HEK293 (cell line): ENCODE data around the gene CCNY.

Experiments
- IKZF3 ChIP-seq: fragments of 450-650 bp; IDR thresholded peaks from 2 replicates; pipeline ENCODE4 v1.5.0; 2018; ENCODE audit warnings: missing biosample characterization, mild to moderate bottlenecking, missing genetic modification characterization, moderate library complexity
- MYNN ChIP-seq: fragments of 450-650 bp; formaldehyde crosslinking; IDR thresholded peaks from 2 replicates; pipeline ENCODE4 v1.5.1; 2016; ENCODE audit warnings: missing biosample characterization, missing genetic modification characterization, borderline replicate concordance
- PRDM2 ChIP-seq: fragments of 450-650 bp; formaldehyde crosslinking; IDR thresholded peaks from 2 replicates; pipeline ENCODE4 v1.5.1; 2016; ENCODE audit warnings: missing biosample characterization, missing genetic modification characterization, borderline replicate concordance
- RBAK ChIP-seq: fragments of 450-650 bp; formaldehyde crosslinking; IDR thresholded peaks from 2 replicates; pipeline ENCODE4 v1.5.1; 2016; ENCODE audit warnings: missing biosample characterization, missing genetic modification characterization
- SALL2 ChIP-seq: fragments of 450-650 bp; formaldehyde crosslinking; IDR thresholded peaks from 2 replicates; pipeline ENCODE4 v1.5.0; 2017; ENCODE audit warnings: missing biosample characterization, mild to moderate bottlenecking, missing genetic modification characterization, borderline replicate concordance
- SCRT2 ChIP-seq: fragments of 450-650 bp; formaldehyde crosslinking; IDR thresholded peaks from 2 replicates; pipeline ENCODE4 v1.5.1; 2016; ENCODE audit warnings: missing biosample characterization, missing genetic modification characterization
- SETDB1 ChIP-seq: IDR thresholded peaks from one replicate; pipeline ENCODE4 v1.6.1; 2017; ENCODE audit warnings: mild to moderate bottlenecking, low read length, moderate library complexity, mixed read lengths; ENCODE audit not compliant: insufficient read length
- ZEB2 ChIP-seq: fragments of 450-650 bp; formaldehyde crosslinking; IDR thresholded peaks from 2 replicates; pipeline ENCODE4 v1.5.1; 2016; ENCODE audit warnings: missing biosample characterization, missing genetic modification characterization
- ZNF133 ChIP-seq: fragments of 450-650 bp; formaldehyde crosslinking; IDR thresholded peaks from 2 replicates; pipeline ENCODE4 v1.5.1; 2016; ENCODE audit warnings: missing biosample characterization, missing genetic modification characterization
- ZNF19 ChIP-seq: fragments of 450-650 bp; formaldehyde crosslinking; IDR thresholded peaks from 2 replicates; pipeline ENCODE4; 2016; ENCODE audit warnings: missing biosample characterization, missing genetic modification characterization, low read depth
- ZNF202 ChIP-seq: fragments of 450-650 bp; formaldehyde crosslinking; IDR thresholded peaks from 2 replicates; pipeline ENCODE4 v1.5.1; 2016; ENCODE audit warnings: missing biosample characterization, missing genetic modification characterization, borderline replicate concordance
- ZNF221 ChIP-seq: fragments of 450-650 bp; formaldehyde crosslinking; IDR thresholded peaks from 2 replicates; pipeline ENCODE4 v1.5.1; 2017; ENCODE audit warnings: missing biosample characterization, missing genetic modification characterization, borderline replicate concordance
- ZNF24 ChIP-seq: fragments of 450-650 bp; formaldehyde crosslinking; IDR thresholded peaks from 2 replicates; pipeline ENCODE4 v1.5.1; 2016; ENCODE audit warnings: missing biosample characterization, missing genetic modification characterization
- ZNF324 ChIP-seq: fragments of 450-650 bp; formaldehyde crosslinking; IDR thresholded peaks from 2 replicates; pipeline ENCODE4 v1.5.1; 2016; ENCODE audit warnings: missing biosample characterization, missing genetic modification characterization
- ZNF37A ChIP-seq: fragments of 450-650 bp; IDR thresholded peaks from 2 replicates; pipeline ENCODE4 v1.5.1; 2018; ENCODE audit warnings: missing biosample characterization, missing genetic modification characterization
- ZNF510 ChIP-seq: fragments of 450-650 bp; formaldehyde crosslinking; IDR thresholded peaks from 2 replicates; pipeline ENCODE4 v1.5.1; 2018; ENCODE audit warnings: mild to moderate bottlenecking, missing genetic modification characterization, missing biosample characterization; ENCODE audit not compliant: insufficient replicate concordance
- ZNF530 ChIP-seq: fragments of 450-650 bp; formaldehyde crosslinking; IDR thresholded peaks from 2 replicates; pipeline ENCODE4 v1.5.1; 2016; ENCODE audit warnings: low read depth, missing biosample characterization, missing genetic modification characterization
- ZNF544 ChIP-seq: fragments of 450-650 bp; formaldehyde crosslinking; IDR thresholded peaks from 2 replicates; pipeline ENCODE4 v1.5.0; 2017; ENCODE audit warnings: missing biosample characterization, missing genetic modification characterization
- ZNF561 ChIP-seq: fragments of 450-650 bp; IDR thresholded peaks from 2 replicates; pipeline ENCODE4 v1.5.1; 2018; ENCODE audit warnings: missing biosample characterization, missing genetic modification characterization, borderline replicate concordance
- ZNF624 ChIP-seq: fragments of 450-650 bp; formaldehyde crosslinking; IDR thresholded peaks from 2 replicates; pipeline ENCODE4 v1.5.1; 2017; ENCODE audit warnings: missing biosample characterization, missing genetic modification characterization
- ZNF76 ChIP-seq: fragments of 450-650 bp; formaldehyde crosslinking; IDR thresholded peaks from 2 replicates; pipeline ENCODE4; 2016; ENCODE audit warnings: low read depth, missing biosample characterization, missing genetic modification characterization, borderline replicate concordance
- ZNF768 ChIP-seq: fragments of 450-650 bp; formaldehyde crosslinking; IDR thresholded peaks from 2 replicates; pipeline ENCODE4 v1.5.1; 2018; ENCODE audit warnings: missing biosample characterization, mild to moderate bottlenecking, missing genetic modification characterization
- TF ChIP-seq, protein P1 (sequence below): fragments of 450-650 bp; formaldehyde crosslinking; IDR thresholded peaks from 2 replicates; pipeline ENCODE4 v1.5.1; 2016; ENCODE audit warnings: missing biosample characterization, missing genetic modification characterization, borderline replicate concordance
- TF ChIP-seq, protein P2 (sequence below): fragments of 450-650 bp; formaldehyde crosslinking; IDR thresholded peaks from 2 replicates; pipeline ENCODE4 v1.5.1; 2016; ENCODE audit warnings: missing biosample characterization, missing genetic modification characterization
- TF ChIP-seq, protein P3 (sequence below): fragments of 450-650 bp; formaldehyde crosslinking; IDR thresholded peaks from 2 replicates; pipeline ENCODE4 v1.5.1; 2016; ENCODE audit warnings: missing biosample characterization, missing genetic modification characterization, low read depth

The CCNY gene

DNA sequence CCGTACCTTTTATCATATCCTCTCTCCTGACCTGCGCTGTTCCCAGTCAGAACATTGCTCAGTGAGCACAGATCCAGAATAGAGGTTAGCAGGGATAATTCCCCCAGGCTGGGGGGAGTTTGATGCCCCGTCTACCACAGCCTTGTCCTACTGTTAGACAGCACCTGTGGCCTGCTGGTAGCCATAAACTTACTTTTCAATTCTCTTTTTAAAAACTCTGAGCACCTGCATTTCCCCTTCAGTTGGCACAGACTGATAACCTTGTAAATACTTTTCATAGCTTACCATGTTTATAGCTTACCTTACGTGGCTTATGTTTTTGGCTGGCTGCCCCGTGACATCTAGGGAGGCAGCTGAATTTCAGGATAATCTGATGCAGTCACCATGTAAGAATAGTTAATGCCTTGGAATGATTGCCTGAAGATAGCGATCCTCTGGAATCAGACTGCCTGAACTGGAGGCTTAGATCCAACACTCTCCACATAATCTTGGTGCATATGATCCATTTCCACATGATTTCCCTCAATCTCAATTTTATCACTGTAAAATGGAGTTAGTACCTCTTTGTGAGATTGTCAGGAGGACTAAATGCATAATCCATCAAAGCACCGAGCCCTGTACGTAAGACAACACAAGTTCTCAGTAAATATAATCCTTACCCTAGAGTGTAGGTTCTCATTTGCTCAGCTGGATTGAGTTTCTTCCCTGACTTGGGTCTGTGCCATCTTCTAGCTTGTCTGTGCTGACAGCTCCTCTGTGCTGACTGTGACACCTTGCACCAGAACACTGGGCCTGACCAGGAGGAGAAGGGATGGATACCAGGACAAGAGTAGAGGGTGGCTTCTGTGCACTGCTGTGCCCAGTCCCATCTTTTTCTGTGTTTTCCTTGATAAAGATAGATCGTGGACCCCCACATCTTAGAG, 157.1 kb downstream of the CCNY start (continued):
- TF ChIP-seq RBAK (tag by site-specific recombination) (no peak), ZNF324 (tag by site-specific recombination) (no peak), ZNF133 (no peak), ZNF530 (tag by site-specific recombination) (no peak), ZNF37A (no peak), ZEB2 (no peak), ZNF24 (tag by site-specific recombination) (no peak), ZNF624 (tag by site-specific recombination) (no peak), SCRT2 (tag by site-specific recombination) (peak; percentile 67), SALL2 (tag by site-specific recombination) (no peak), MYNN (tag by site-specific recombination) (no peak), ZNF544 (no peak), ZNF76 (no peak), ZNF768 (tag by site-specific recombination) (no peak), PRDM2 (tag by site-specific recombination) (no peak), ZNF510 (no peak), ZNF561 (0 out of 2 replicates have a peak, but pooled peaks have one; percentile 10), IKZF3 (0 out of 2 replicates have a peak, but pooled peaks have one; percentile 5), ZNF221 (tag by site-specific recombination) (no peak), SETDB1 (no peak), ZNF19 (tag by site-specific recombination) (no peak), ZNF202 (no peak)
- TF ChIP-seq, protein P1, sequence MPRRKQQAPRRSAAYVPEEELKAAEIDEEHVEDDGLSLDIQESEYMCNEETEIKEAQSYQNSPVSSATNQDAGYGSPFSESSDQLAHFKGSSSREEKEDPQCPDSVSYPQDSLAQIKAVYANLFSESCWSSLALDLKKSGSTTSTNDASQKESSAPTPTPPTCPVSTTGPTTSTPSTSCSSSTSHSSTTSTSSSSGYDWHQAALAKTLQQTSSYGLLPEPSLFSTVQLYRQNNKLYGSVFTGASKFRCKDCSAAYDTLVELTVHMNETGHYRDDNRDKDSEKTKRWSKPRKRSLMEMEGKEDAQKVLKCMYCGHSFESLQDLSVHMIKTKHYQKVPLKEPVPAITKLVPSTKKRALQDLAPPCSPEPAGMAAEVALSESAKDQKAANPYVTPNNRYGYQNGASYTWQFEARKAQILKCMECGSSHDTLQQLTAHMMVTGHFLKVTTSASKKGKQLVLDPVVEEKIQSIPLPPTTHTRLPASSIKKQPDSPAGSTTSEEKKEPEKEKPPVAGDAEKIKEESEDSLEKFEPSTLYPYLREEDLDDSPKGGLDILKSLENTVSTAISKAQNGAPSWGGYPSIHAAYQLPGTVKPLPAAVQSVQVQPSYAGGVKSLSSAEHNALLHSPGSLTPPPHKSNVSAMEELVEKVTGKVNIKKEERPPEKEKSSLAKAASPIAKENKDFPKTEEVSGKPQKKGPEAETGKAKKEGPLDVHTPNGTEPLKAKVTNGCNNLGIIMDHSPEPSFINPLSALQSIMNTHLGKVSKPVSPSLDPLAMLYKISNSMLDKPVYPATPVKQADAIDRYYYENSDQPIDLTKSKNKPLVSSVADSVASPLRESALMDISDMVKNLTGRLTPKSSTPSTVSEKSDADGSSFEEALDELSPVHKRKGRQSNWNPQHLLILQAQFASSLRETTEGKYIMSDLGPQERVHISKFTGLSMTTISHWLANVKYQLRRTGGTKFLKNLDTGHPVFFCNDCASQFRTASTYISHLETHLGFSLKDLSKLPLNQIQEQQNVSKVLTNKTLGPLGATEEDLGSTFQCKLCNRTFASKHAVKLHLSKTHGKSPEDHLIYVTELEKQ, result no peak
- TF ChIP-seq, protein P2, sequence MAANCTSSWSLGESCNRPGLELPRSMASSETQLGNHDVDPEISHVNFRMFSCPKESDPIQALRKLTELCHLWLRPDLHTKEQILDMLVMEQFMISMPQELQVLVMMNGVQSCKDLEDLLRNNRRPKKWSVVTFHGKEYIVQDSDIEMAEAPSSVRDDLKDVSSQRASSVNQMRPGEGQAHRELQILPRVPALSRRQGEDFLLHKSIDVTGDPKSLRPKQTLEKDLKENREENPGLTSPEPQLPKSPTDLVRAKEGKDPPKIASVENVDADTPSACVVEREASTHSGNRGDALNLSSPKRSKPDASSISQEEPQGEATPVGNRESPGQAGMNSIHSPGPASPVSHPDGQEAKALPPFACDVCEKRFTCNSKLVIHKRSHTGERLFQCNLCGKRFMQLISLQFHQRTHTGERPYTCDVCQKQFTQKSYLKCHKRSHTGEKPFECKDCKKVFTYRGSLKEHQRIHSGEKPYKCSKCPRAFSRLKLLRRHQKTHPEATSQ (tag by site-specific recombination), result no peak
- TF ChIP-seq, protein P3, sequence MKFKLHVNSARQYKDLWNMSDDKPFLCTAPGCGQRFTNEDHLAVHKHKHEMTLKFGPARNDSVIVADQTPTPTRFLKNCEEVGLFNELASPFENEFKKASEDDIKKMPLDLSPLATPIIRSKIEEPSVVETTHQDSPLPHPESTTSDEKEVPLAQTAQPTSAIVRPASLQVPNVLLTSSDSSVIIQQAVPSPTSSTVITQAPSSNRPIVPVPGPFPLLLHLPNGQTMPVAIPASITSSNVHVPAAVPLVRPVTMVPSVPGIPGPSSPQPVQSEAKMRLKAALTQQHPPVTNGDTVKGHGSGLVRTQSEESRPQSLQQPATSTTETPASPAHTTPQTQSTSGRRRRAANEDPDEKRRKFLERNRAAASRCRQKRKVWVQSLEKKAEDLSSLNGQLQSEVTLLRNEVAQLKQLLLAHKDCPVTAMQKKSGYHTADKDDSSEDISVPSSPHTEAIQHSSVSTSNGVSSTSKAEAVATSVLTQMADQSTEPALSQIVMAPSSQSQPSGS (tag by site-specific recombination), result no peak
